Hepatic stellate cell (primary cell): ENCODE results near the gene FCRL3.
"Not testable (repeated sequence)": the region's sequence is repeated elsewhere in the genome, so short reads cannot be mapped to it uniquely, and the experiment has no call there.

Experiments
- DNase-seq: peaks from one replicate; pipeline ENCODE4 v3.0.0; 2011; ENCODE audit warnings: low spot score

FCRL3 gene

GRCh38 chr1:157700732-157701131 lies at the start of gene FCRL3:
Gene FCRL3, minus strand, starts transcription at chr1:157700769. Its CDS starts 280 bp downstream, at chr1:157700489.
- DNase-seq: no peak

GRCh38 chr1:157748262-157748817 lies 47.8 kb upstream of the FCRL3 start:
- no peak for DNase-seq

GRCh38 chr1:157739229-157739901 lies 38.8 kb upstream of the FCRL3 start:
- no peak for DNase-seq

- DNase-seq: not testable (repeated sequence)
These were observed 35.4 kb upstream of the FCRL3 start for GRCh38 chr1:157735991-157736390.

- no peak for DNase-seq
These were observed 33.8 kb upstream of the FCRL3 start for GRCh38 chr1:157734321-157734720.

- no peak for DNase-seq
These were observed 32.2 kb upstream of the FCRL3 start for GRCh38 chr1:157732755-157733154.

GRCh38 chr1:157725221-157725577 lies 24.6 kb upstream of the FCRL3 start:
- no peak for DNase-seq

GRCh38 chr1:157724537-157725220 lies 24.1 kb upstream of the FCRL3 start:
- no peak for DNase-seq

- no peak for DNase-seq
These were observed 22.6 kb upstream of the FCRL3 start for GRCh38 chr1:157723157-157723556.

GRCh38 chr1:157721985-157722384 lies 21.4 kb upstream of the FCRL3 start:
- no peak for DNase-seq

- DNase-seq: no peak
These were observed 15.2 kb upstream of the FCRL3 start for GRCh38 chr1:157715736-157716135.

- DNase-seq: no peak
These were observed 11.2 kb upstream of the FCRL3 start for GRCh38 chr1:157711802-157712201.

- no peak for DNase-seq
These were observed 4.3 kb upstream of the FCRL3 start for GRCh38 chr1:157704878-157705277.

- DNase-seq: no peak
These were observed 3.4 kb upstream of the FCRL3 start for GRCh38 chr1:157703981-157704380.

- no peak for DNase-seq
These were observed 1.8 kb upstream of the FCRL3 start for GRCh38 chr1:157702308-157702825.

- no peak for DNase-seq
These were observed 264 bp downstream of the FCRL3 start for GRCh38 chr1:157700305-157700704.

GRCh38 chr1:157697781-157698569 lies 2.6 kb downstream of the FCRL3 start:
- no peak for DNase-seq

GRCh38 chr1:157696966-157697628 lies 3.5 kb downstream of the FCRL3 start:
- DNase-seq: no peak

GRCh38 chr1:157695417-157695816 lies 5.2 kb downstream of the FCRL3 start:
- no peak for DNase-seq

- peak; percentile 26 for DNase-seq
These were observed 9.2 kb downstream of the FCRL3 start for GRCh38 chr1:157691285-157691920.

GRCh38 chr1:157682710-157683437 lies 17.7 kb downstream of the FCRL3 start:
- DNase-seq: no peak
